Astrocyte of the hippocampus (primary cell): Measurements from ENCODE around the gene EPHB3.
"Not testable (repeated sequence)": the region's sequence is repeated elsewhere in the genome, so short reads cannot be mapped to it uniquely, and the experiment has no call there.

Source experiments
- DNase-seq: peaks from one replicate; pipeline ENCODE4 v3.0.0; 2011; ENCODE audit warnings: low read depth, low spot score

The EPHB3 gene

GRCh38 chr3:184620475-184621119 lies 59.0 kb downstream of the EPHB3 start:
- DNase-seq, result no peak

- DNase-seq, result not testable (repeated sequence)
Observed at GRCh38 chr3:184622156-184622555, 60.6 kb downstream of the EPHB3 start.

- DNase-seq, result no peak
Observed at GRCh38 chr3:184626923-184627322, 65.3 kb downstream of the EPHB3 start.

- no peak for DNase-seq
Observed at GRCh38 chr3:184629555-184630160, 68.1 kb downstream of the EPHB3 start.

GRCh38 chr3:184630861-184631471 lies 69.4 kb downstream of the EPHB3 start:
- DNase-seq, result no peak

GRCh38 chr3:184631472-184631861 lies 69.9 kb downstream of the EPHB3 start:
- no peak for DNase-seq
